Ovary (tissue), 9 donors: ENCODE results near the gene TENM3. TPM values are rescaled to one million over a fixed set of nuclear protein-coding genes. Genes with fewer than 3 reads are reported as not detected.

Source experiments
- DNase-seq, 5 donors: peaks; one replicate each; pipeline ENCODE4 v3.0.0-alpha.2; 2019 to 2020
- H3K27ac ChIP-seq, 2 donors: fragments of 200-600 bp; one replicate each; pipeline versions ENCODE4 v1.5.1 to v1.8.0; 2019 to 2022
- H3K27me3 ChIP-seq: fragments of 200-600 bp; one replicate; pipeline ENCODE4 v1.8.0; 2022
- H3K36me3 ChIP-seq: fragments of 200-600 bp; sonication (generic); one replicate; pipeline ENCODE4 v1.5.1; 2019
- H3K4me1 ChIP-seq: one replicate; pipeline ENCODE4 v1.8.1; 2013; ENCODE audit warnings: mild to moderate bottlenecking, moderate library complexity; ENCODE audit not compliant: insufficient read depth
- H3K4me3 ChIP-seq: fragments of 200-600 bp; sonication (generic); one replicate; pipeline ENCODE4 v1.5.1; 2017
- H3K9me3 ChIP-seq, 2 donors: fragments of 200-600 bp in 1 of 2; sonication (generic) in 1 of 2; one replicate each; pipeline versions ENCODE4 v1.5.1 to v1.8.1; 2013 to 2019; ENCODE audit warnings: mild to moderate bottlenecking in 1 of 2, moderate library complexity in 1 of 2
- CTCF ChIP-seq, 3 donors: fragments of 450-650 bp in 2 of 3; fragments of 200-600 bp in 1 of 3; IDR thresholded peaks; one replicate each; pipeline versions ENCODE4 v1.5.1 to v1.8.0; 2016 to 2022; ENCODE audit warnings: antibody characterized with exemption in 3 of 3, mild to moderate bottlenecking in 1 of 3
- EP300 ChIP-seq: sonication (generic); formaldehyde crosslinking; IDR thresholded peaks from one replicate; pipeline ENCODE4 v1.6.1; 2017; ENCODE audit warnings: antibody characterized with exemption
- POLR2A ChIP-seq: fragments of 450-650 bp; IDR thresholded peaks from one replicate; pipeline ENCODE4 v1.6.1; 2017; ENCODE audit warnings: antibody characterized with exemption, mild to moderate bottlenecking, moderate library complexity
- WGBS, 3 donors: extraction: QIAGEN DNeasy Blood & Tissue Kit in 1 of 3; methylation state at CpG; one replicate each; pipeline versions ENCODE4 v1.1.5 to v1.1.7; 2013 to 2017; 5-methylcytosine and 5-hydroxymethylcytosine counted together
- intact Hi-C, 4 donors: fragments of 100-400 bp; cut with DNase I; formaldehyde crosslinking; loops; one replicate each; pipeline versions ENCODE4 v1.11.0 to v1.15.1; 2022 to 2023
- polyA plus RNA-seq, 2 donors: library from polyadenylated mRNA; stranded (reverse); fragments of 200-250 nt in 1 of 2; fragments of 350-450 nt in 1 of 2; fragmentation: Illumina TruSeq in 1 of 2; extraction: RNeasy Lipid Tissue Mini Kit (QIAGEN cat#74804) in 1 of 2; gene quantifications; one replicate each; pipeline ENCODE4 v1.2.3, GENCODE V29; 2013 to 2014
- total RNA-seq, 7 donors: library from RNA; depleted of rRNA in 2 of 7; stranded (reverse); fragments of >200 nt in 2 of 7; fragmentation: NEBNext Ultra II Directional in 3 of 7; extraction: Animal tissue kit (Norgen Biotek cat#: 25700) in 3 of 7; gene quantifications; one replicate each; pipeline versions ENCODE4 v1.1.0 to v1.2.4, GENCODE V29; 2016 to 2023
- donor health status: DM: no; HTN: no; CAD: no; lungs with moderate emphysema.
- donor health status: DM: no; HTN: no; CAD: no.
- donor health status: Bipolar disorder and iron deficiency.
- donor health status: DM: yes; HTN: yes; CAD: no.
- donor health status: DM: no; HTN: no; CAD: no.
- donor health status: DM: yes; HTN: yes; CAD: no.

Gene TENM3
- total and polyA plus RNA-seq, 9 donors: 0.82 to 16.1 (median 5.7) TPM

- no peaks in the 10 kb centered on the region for H3K9me3 ChIP-seq
- H3K27me3 ChIP-seq: no peaks in the 10 kb centered on the region
- H3K27ac ChIP-seq: no peak overlapping the region
- no peaks in the 10 kb centered on the region for H3K4me1 ChIP-seq
- no peak overlapping the region for H3K4me3 ChIP-seq
- WGBS, 3 donors: 69 to 77% (median 73%) methylated on average over 17 of the region's 17 CpGs
- no peak for DNase-seq
- TF ChIP-seq POLR2A: no peak
- TF ChIP-seq EP300: no peak
- no peak for TF ChIP-seq CTCF (IDR thresholded peaks at IDR 0.05)
- H3K36me3 ChIP-seq: no peaks in the 10 kb centered on the region
- intact Hi-C loops: no loop called here
These were observed 585.3 kb downstream of the TENM3 start for GRCh38 chr4:182828360-182829025.

- Histone ChIP-seq H3K9me3 (no peaks in the 10 kb centered on the region), H3K36me3 (no peaks in the 10 kb centered on the region), H3K27ac (no peak overlapping the region), H3K27me3 (no peaks in the 10 kb centered on the region), H3K4me1 (no peaks in the 10 kb centered on the region), H3K4me3 (no peak overlapping the region)
- no peak for TF ChIP-seq CTCF (IDR thresholded peaks at IDR 0.05)
- TF ChIP-seq EP300: no peak
- no peak for TF ChIP-seq POLR2A
- intact Hi-C loops: no loop called here
- DNase-seq: no peak
- WGBS, 3 donors: 87 to 93% (median 90%) methylated on average over 9 of the region's 9 CpGs
These were observed 586.0 kb downstream of the TENM3 start for GRCh38 chr4:182829196-182829595.

GRCh38 chr4:182831376-182831775, 588.2 kb downstream of the TENM3 start:
- Histone ChIP-seq H3K9me3 (no peaks in the 10 kb centered on the region), H3K27me3 (no peaks in the 10 kb centered on the region), H3K4me1 (no peaks in the 10 kb centered on the region), H3K36me3 (no peaks in the 10 kb centered on the region), H3K4me3 (no peak overlapping the region), H3K27ac (no peak overlapping the region)
- WGBS, 3 donors: 70 to 85% (median 77%) methylated on average over 3 of the region's 3 CpGs
- intact Hi-C loops: no loop called here
- DNase-seq: no peak
- no peak for TF ChIP-seq POLR2A
- TF ChIP-seq CTCF (IDR thresholded peaks at IDR 0.05): no peak
- TF ChIP-seq EP300: no peak

GRCh38 chr4:182832352-182833120, 589.3 kb downstream of the TENM3 start:
- intact Hi-C loops: no loop called here
- no peak for DNase-seq
- H3K27ac ChIP-seq: no peak overlapping the region

More at GRCh38 chr4:182832352-182833120, 589.3 kb downstream of the TENM3 start:
- TF ChIP-seq POLR2A: no peak
- no peak for TF ChIP-seq CTCF (IDR thresholded peaks at IDR 0.05)
- no peak for TF ChIP-seq EP300
- Histone ChIP-seq H3K4me3 (no peak overlapping the region), H3K36me3 (no peaks in the 10 kb centered on the region), H3K9me3 (no peaks in the 10 kb centered on the region), H3K27me3 (no peaks in the 10 kb centered on the region), H3K4me1 (no peaks in the 10 kb centered on the region)
- 36 to 55% (median 53%) methylated on average over 2 to 3 of the region's 3 CpGs for WGBS, 3 donors
